Measurements from ENCODE around the gene ARHGDIA.

ARHGDIA gene

DNA sequence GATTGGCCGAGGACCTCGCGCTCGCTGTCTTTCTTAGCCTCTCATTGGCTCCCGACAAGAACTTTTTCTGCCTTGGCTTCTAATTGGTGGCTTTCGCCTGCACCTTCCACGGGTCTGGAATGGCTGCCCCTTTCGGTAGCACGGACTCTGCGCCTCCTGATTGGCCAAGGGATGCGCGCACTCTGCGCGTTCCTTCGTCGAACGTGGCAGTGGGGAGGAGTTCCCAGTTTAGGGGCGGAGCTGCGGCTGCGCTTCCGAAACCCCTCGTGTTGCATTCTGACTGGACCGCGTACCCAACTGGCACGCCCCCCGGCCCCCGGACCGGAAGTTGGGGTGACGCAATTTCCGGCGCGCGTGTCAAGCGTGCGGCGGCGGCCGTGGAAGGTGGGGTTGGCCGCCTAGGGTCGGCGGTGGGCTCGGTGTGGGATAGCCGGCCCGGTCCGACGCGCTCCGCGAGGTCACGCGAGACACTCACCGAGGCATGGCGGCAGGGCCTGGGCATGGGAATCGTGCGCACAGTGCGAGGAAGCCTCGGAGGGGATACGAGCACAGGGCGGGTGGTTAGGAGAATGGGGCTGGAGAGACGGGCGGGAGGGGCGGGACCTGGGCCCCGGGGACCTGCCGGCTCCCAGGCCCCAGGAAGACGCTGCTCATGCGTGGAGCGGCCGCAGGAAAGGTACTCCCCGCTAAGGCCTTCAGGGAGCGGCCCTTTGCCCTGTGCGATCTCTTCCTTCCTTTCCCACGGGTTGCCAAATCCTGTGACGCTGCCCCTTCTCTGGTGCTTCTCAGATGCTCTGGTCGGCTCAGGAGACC lies 10.2 kb downstream of the ARHGDIA start:
- DNase-seq, result peak; percentile 100

DNA sequence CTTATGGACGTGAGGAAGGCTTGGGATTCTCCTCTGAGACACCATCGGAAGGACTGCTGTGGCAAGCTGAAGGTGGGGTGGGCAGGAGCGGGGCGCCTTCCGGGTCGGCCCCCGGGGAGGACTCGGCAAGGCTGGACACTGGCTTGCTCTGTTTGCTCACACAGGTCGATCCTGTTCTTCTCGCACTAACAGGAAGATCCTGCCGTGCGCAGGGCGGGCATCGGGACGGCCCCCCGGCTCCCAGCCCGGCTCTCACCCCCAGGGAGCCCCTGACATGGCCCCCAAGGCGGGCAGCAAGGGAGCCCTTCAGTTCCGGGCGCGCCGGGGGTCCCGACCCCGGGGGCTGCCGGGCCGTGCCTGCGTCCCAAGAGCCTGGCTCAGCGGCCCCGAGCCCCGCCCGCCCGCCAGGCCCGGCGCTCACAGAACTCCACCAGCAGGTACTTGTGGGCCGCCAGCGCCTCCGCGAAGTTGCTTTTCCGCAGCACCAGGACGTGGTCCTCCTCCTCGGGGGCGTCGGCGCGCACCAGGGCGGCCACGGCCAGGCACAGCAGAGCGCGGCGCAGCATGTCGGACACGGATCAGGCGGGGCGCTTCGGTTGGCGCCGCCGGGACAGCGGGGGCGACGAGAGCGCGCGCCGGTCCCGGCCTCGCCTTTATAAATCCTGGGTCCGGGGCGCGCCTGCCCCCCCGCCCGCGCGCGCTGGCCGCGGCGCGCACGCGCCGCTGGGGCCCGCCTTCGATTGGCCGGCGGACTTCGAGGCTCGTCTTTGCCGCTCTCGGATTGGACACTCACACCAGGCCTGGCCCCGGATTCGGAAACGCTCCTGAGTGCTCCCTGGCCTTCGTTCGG lies 11.0 kb downstream of the ARHGDIA start, which contains the start of gene P4HB:
P4HB (minus strand) TSS at position 630 of the 850 bp plus-strand sequence; CDS start at position 566, 64 bp downstream.
- DNase-seq, result no peak

DNA sequence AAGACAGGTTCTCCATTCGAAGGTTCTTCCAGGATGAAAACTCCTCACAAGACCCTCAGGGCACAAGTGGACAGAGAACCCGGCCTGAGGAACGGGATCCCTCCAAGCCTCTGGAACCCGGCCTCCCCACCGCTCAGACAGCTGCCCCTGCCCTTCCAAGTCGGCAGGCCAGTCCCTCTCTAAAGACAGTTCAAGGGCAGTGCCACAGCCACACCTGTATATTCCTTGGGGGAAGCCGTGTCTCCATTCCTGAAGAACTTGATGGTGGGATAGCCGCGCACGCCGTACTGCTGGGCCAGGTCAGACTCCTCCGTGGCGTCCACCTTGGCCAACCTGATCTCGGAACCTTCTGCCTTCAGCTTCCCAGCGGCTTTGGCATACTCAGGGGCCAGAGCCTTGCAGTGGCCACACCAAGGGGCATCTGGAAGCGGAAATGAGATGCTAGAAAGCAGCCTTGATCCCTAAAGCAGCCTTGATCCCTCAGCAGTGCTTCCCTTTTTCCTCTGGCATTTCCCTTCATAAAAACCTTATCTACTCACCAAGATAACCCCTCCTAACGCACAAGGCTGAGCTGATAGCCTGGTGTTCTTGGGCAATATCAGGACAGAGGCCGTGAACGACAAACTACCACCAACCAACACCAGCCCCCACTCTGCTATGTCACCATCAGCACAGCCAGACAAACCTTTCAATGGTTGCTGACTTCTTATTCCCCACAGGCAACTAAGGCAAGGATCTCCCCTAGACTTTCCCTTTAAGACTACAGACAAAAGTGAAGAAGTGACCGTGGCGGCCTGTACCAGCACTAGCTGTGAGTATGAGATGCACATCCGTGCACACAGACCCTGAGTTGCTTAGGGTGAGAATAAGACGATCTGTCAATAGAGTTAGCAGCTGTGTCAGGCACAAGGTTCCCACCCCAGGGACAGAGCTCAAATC lies 11.9 kb downstream of the ARHGDIA start:
- DNase-seq, result no peak

DNA sequence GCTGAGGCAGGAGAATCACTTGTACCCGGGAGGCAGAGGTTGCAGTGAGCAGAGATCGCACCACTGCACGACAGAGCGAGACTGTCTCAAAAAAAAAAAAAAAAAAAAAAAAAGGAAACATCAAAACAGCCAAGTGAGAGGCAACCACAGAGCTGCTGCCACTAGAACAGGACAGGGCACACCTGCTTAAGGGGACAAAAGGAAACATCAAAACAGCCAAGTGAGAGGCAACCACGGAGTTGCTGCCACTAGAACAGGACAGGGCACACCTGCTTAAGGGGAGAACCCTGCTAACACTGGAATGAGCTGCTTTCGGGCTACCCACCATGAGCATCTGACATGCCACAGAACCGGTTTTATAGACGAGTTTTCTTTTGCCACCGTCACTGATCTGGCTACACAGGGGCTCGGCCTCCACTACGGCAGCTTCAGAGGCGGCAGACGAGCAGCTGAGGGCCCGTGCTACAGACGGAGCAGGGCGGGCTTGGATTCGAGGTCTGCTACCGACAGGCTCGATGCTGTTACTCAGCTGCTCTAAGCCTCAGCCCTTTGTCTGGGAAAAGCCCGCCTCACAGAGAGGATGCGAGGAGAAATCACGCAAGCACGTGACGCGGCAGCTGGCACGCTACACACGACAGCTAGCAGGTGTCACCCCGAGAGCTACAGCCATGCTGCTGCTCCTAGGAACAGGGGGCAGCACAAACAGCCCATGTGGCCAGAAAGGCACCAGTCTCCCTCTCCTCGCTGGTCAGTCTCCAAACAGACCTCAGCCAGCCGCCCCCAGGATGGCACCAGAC lies 12.8 kb downstream of the ARHGDIA start:
- DNase-seq, result no peak

DNA sequence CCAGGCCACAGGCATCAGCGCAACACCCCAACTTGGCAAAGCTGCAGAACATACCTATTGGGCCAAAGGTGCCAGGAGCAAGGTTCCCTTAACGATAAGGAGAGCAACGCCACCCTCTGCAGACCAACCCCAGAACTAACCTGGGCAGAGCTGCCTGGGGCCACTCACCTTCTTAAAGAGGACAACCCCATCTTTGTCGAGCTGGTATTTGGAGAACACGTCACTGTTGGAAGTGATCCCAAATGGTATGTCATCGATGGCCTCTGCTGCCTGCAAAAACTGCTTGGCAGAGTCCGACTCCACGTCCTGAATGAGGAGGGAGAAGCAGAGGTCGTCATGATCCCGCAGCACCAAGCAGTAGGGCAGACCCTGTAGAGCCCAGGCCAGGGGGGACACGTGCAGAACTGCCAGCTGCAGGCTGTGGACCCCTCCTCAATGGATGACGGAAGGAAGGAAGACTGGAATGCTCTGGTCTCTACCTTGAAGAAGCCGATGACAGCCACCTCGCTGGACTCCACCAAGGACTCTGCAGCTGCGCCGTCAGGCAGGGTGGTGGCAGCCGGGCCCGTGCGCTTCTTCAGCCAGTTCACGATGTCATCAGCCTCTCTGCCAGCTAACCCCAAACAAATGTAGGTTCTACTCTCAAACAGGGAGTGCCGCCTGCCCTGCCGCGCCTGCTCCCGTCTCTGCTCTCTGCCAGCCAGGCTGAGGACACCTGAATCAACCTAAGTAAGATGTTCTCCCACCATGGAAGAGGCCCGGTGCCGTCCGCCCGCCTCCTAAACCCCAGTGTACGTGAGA lies 16.0 kb downstream of the ARHGDIA start:
- DNase-seq, result no peak

DNA sequence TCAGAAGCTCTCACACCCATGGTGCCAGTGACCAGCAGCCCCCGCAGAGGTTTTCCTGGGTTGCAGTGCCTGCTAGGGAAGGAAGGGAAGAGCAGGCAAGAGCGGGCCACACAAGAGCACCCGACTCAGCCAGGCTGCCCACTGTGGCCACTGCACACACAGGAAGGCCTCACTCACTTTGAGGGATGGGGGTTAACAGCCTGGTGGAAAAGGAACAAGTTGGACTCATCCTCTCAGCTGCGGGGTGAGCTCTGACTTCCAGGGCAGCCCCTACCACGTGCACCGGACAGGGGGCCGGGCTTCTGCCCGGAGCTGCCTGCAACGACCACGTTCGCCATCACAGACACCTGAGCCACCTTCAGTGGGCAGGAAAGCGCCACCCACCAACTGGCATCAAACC lies 18.9 kb downstream of the ARHGDIA start:
- no peak for DNase-seq

DNA sequence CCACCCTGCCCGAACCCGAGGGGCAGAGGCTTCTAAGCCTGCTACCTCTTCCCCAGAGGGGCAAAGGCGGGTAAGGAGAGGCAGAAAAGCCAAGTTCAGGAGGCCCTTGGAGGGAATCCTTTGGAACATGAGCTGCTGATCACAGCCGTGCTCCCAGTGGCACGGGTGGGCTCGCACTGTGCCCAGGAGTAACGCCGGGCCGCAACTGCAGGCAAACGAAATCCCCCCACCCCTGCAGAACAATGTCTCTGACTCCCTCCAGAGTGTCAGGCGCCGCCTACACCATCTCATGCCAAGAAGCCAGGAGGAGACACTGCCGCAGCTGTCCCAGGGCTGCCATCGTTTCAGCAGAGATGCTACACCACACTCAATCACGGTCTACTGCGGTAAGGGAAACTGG lies 19.7 kb downstream of the ARHGDIA start:
- no peak for DNase-seq

DNA sequence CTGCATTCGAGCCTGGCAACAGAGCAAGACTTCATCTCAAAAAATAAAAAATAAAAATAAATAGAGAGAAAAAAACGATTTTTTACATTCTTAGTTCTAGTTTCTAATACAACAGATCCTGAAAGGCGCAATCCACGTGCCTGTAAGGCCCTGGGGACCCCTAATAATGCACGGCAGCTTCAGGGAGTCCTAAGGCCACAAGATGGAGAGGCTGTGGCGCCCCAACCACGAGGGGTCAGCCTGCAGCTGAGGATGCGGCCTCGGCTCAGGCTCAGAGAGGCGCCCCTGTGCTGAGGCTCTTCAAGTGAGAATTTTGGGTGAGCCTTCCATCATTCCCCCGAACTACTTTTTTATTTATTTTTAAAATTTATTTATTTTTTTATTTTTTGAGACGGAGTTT lies 21.7 kb downstream of the ARHGDIA start:
- DNase-seq, result no peak

DNA sequence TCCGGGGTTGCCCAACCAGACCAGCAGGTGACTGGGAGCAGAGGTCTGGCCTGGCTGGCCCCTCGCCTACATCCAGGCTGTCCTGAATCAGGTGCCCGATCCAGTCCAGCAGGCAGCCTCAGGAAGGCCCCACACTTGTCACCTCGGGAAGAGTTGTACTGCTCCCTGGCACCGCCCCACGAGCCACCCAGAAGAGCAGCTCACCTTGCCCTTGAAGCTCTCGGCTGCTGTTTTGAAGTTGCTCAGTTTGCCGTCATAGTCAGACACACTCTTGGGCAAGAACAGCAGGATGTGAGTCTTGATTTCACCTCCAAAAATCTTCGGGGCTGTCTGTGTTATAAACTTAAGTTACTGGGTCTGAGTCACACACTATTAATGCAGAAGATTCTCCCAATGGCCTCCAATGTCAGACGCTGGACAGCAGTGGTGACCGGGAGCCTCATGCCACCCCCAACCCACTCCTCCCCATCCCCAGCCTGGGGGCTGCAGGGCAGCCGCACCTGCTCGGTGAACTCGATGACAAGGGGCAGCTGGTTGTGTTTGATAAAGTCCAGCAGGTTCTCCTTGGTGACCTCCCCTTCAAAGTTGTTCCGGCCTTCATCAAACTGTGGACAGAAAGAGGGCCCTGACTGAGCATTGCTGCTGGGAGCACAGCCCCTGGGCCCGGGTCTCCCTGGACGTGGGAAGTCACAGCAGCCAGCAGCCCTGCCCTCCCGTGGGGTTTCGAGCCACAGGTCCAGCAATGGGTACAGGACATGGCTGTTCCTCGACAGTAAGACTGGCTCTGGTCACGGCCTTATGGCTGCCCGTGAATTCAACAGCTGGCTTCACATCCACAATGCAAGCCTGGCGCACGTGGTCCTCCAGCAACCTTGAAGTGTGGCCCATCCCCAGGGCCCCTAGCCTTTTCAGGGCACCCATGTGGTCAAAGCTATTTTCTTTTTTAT lies 24.1 kb downstream of the ARHGDIA start:
- DNase-seq, result no peak

DNA sequence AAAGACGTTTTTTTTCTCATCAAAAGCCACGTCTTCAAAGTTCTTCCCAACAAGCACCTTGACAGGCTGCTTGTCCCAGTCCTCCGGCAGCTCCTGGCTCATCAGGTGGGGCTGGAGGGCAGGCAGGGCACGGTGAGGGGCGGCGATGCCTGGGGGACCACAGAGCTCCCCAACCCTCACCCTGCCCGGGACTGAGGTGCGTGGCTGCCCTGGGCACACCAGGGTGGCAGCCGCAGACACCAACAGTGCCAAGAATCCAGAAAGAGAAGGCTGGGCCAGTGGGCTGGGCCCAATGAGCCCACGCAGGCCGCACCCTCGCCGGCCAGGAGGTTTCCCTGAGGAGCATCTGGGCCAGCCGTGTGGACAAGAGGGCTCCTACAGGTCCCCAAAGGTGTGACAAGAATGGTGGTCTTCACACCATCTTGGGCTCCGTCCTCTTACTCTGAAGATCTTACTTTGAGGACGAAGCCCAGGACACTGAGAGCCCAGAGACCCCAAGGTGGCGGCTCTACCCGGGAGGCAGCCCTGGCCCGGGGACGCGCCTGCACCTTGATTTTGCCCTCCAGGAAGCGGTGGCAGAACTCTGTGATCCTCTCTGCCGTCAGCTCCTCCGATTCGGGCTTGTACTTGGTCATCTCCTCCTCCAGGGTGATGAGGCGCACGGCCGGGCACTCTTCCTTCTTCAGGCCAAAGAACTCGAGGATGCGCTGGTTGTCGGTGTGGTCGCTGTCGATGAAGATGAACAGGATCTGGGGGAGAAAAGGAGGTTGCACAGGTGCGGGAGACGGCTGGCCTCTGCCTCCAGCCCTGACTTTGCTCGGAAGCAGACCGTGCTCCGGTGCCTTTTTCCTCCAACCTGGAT lies 25.0 kb downstream of the ARHGDIA start:
- no peak for DNase-seq

DNA sequence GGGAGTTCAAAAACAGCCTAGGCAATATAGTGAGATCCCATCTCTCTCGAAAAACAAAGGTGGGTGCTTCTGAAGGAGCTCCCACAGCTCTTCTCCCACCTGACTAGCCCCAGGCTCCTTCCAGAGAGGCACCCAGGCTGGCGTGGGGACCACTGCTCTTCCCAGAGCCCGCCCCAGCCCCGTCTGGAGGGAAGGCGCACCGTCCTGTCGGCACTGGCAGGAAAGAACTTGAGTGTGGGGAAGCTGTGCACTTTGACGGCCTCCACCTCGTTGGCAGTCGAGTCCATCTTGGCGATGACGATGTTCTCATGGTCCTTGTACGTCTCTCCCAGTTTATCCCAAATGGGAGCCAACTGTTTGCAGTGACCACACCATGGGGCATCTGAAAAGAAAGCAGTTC lies 25.8 kb downstream of the ARHGDIA start:
- DNase-seq, result no peak

DNA sequence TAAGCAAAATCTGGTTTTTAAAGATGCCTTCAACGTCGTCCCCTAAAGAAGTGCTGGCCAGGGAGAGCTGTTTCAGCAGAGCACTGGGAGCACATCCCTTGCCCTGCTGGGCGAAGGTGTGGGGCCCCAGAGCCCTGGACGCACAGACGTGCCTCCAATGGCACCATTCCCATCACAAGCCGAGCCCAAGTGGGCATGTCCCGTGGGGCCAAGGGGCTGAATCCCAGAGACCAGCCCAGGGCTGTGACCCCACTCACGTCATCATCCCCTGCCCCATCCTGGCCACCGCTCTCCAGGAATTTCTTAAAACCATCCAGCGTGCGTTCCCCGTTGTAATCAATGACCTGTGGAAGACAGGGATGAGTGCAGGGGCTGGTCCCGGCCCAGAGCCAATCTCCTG lies 26.2 kb downstream of the ARHGDIA start:
- no peak for DNase-seq

DNA sequence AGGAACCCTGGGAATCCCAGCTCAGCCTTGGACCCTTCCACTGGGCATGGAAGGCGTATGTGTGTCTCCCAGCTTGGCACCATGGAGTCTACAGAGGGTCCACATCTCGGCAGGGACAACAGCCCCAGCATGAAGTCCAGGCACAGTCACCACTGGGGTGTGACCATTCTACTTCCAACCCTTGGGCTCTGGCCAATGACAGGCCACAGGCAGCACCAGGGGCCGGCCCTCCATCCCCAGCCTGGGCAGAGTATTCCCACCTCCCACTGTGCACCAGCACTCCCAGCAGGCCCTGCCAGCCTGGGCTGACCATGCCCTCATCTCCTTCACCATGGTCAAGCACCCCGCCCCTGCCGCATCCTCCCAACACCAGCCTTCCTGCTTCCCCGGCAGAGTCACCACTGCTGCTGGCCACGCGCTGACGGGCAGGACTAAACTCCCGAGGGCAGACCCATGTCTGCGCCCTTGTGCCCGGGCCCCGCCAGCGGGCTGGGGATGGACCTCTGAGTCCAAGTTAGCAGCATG lies 26.7 kb downstream of the ARHGDIA start:
- DNase-seq, result no peak

DNA sequence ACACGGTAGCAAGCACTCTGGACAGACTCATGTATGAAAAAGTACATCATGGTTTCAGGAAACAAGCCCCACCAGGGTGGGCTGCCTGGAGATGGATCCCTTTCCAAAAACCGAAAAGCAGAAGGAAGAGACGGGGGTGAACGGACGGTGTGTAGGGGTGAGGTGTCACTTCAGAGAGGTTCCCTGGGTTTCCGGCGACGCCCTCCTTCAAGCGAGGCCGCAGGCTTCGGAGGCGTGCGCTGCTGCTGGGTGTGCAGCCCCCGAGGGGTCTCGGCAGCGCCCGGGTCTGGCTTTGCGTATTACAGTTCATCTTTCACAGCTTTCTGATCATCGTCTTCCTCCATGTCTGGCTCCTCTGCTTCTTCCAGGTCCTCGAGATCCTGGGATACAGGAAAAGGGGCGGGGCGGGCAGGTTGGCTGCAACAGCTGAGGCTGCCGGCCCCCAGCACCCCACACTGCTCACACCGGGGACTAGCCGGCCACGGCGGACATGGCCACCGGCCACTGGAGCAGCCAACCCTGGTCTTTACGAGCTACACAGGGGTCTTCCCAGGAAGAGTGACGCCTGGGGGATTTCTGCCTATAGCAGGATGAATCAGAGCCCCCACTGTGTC lies 27.3 kb downstream of the ARHGDIA start:
- DNase-seq, result no peak

DNA sequence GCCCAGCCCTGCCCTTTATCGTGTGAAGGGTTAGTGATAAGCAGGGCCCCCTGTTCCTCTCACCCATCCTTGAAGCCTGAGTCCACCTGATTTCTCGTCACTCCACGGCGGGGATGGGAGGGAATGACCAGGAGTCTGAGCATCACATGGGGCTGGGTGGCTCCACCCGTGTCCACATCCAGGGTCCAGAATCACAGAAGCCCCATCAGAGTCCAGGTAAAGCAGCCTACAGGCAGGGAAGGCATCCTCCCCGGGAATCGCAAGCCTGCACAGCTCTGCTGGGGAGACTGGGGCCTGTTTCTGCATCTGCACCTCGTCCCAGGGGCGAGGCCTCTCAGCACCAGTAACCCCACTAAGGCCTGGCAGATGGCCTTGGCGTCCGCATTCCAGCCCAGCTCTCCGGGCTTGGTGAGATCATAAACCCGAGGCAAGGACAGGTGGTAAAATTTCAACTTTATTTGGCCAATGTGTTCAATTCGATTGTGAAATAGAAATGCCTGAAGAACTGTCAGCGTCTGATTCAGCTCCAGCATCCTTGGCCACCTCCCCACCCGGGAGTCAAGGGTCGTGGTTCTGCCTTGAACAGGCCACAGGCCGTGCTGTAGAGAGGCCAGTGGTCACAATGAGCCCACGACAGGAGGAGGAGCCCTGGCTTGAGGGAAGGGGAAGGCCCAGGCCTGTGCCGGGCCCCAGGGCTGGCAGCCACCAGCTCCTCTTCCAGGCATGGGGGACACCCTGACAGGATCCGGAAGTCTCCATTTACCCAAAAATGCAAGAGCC lies 28.2 kb downstream of the ARHGDIA start:
- no peak for DNase-seq

DNA sequence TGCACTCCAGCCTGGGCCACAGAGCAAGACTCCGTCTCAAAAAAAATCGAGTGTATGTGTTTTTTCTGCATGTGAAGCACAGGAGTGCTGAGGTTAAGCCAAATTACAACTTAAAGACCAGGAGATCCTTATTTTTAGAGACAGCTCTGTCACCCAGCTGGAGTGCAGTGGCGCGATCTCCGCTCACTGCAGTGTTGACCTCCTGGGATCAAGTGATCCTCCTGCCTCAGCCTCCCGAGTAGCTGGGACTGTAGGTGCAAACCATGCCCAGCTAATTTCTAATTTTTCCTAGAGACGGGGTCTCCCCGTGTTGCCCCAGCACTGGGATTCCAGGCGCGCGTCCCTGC lies 28.8 kb downstream of the ARHGDIA start:
- no peak for DNase-seq

DNA sequence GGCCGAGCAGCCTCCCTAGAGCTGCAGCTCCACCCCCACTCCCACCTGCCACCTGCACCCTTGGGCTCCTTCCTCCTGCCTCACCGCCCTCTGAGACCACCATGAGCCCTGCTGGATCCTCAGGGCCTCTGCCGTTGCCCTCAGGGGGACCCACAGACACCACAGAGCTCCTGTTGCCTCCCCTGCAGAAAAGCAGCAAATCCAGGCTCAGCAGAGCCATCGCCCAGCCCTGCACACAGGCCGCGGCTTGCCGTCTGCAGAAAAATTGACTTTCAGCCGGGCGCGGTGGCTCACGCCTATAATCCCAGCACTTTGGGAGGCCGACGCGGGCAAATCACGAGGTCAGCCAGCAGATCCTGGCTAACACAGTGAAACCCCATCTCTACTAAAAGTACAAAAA lies 29.3 kb downstream of the ARHGDIA start:
- DNase-seq, result no peak
